Muscle of arm (tissue), 12 donors: ENCODE data around the gene CLASP1. TPM values are rescaled to one million over a fixed set of nuclear protein-coding genes. Genes with fewer than 3 reads are reported as not detected.
"Not testable (repeated sequence)": the region's sequence is repeated elsewhere in the genome, so short reads cannot be mapped to it uniquely, and the experiment has no call there.

Experiments used
- DNase-seq: peaks from one replicate; pipeline ENCODE4 v3.0.0-alpha.2; 2013
- polyA plus RNA-seq, 12 donors: library from polyadenylated mRNA; unstranded; fragments of 120-200 nt; gene quantifications; one replicate each; pipeline ENCODE4 v1.2.1, GENCODE V29; 2013; ENCODE audit not compliant: insufficient read length in 12 of 12

Gene CLASP1
- polyA plus RNA-seq, 12 donors: 41.5 to 86.0 (median 58.7) TPM

GRCh38 chr2:121476684-121477083 lies 172.6 kb downstream of the CLASP1 start:
- DNase-seq: no peak

GRCh38 chr2:121475811-121476571 lies 173.3 kb downstream of the CLASP1 start:
- DNase-seq: no peak

GRCh38 chr2:121473512-121473911 lies 175.8 kb downstream of the CLASP1 start:
- no peak for DNase-seq

GRCh38 chr2:121472470-121472993 lies 176.7 kb downstream of the CLASP1 start:
- DNase-seq: no peak

- no peak for DNase-seq
Measured at GRCh38 chr2:121471532-121472469, 177.5 kb downstream of the CLASP1 start.

- DNase-seq: no peak
Measured at GRCh38 chr2:121470917-121471316, 178.3 kb downstream of the CLASP1 start.

GRCh38 chr2:121469356-121469755 lies 179.9 kb downstream of the CLASP1 start:
- DNase-seq: no peak

- DNase-seq: no peak
Measured at GRCh38 chr2:121468936-121469335, 180.3 kb downstream of the CLASP1 start.

GRCh38 chr2:121459291-121459690 lies 190.0 kb downstream of the CLASP1 start:
- no peak for DNase-seq

GRCh38 chr2:121456325-121456724 lies 192.9 kb downstream of the CLASP1 start:
- no peak for DNase-seq

- DNase-seq: no peak
Measured at GRCh38 chr2:121455446-121455845, 193.8 kb downstream of the CLASP1 start.

GRCh38 chr2:121454549-121455090 lies 194.6 kb downstream of the CLASP1 start:
- no peak for DNase-seq

- DNase-seq: peak; percentile 6
Measured at GRCh38 chr2:121451398-121451797, 197.9 kb downstream of the CLASP1 start.

GRCh38 chr2:121450301-121450700 lies 199.0 kb downstream of the CLASP1 start:
- no peak for DNase-seq

- no peak for DNase-seq
Measured at GRCh38 chr2:121446647-121447241, 202.5 kb downstream of the CLASP1 start.

- DNase-seq: no peak
Measured at GRCh38 chr2:121442889-121443288, 206.4 kb downstream of the CLASP1 start.

- not testable (repeated sequence) for DNase-seq
Measured at GRCh38 chr2:121438290-121438689, 211.0 kb downstream of the CLASP1 start.

GRCh38 chr2:121436918-121437317 lies 212.3 kb downstream of the CLASP1 start:
- DNase-seq: no peak

- DNase-seq: no peak
Measured at GRCh38 chr2:121435790-121436189, 213.5 kb downstream of the CLASP1 start.

- DNase-seq: no peak
Measured at GRCh38 chr2:121431214-121431613, 218.0 kb downstream of the CLASP1 start.

- no peak for DNase-seq
Measured at GRCh38 chr2:121429927-121430520, 219.2 kb downstream of the CLASP1 start.
